Mesothelial cell of epicardium (in vitro differentiated cells): Measurements from ENCODE around the gene NFILZ. TPM values are rescaled to one million over a fixed set of nuclear protein-coding genes. Genes with fewer than 3 reads are reported as not detected.
A peak's percentile ranks its signal among the peaks of the same experiment; 100 is the strongest.

Source experiments
- DNase-seq, 2 experiments: peaks; one replicate each; pipeline ENCODE4 v3.0.0; 2021; ENCODE audit warnings: low spot score in 2 of 2; ENCODE audit not compliant: unreplicated experiment in 2 of 2
- H3K27ac Mint-ChIP-seq: 2 replicates; pipeline ENCODE4 v1.8.0; 2021; ENCODE audit warnings: mixed read lengths
- H3K27me3 Mint-ChIP-seq: 2 replicates; pipeline ENCODE4 v1.8.0; 2021; ENCODE audit warnings: low read depth, mixed read lengths
- H3K36me3 Mint-ChIP-seq: 2 replicates; pipeline ENCODE4 v1.8.0; 2021; ENCODE audit warnings: mixed read lengths
- H3K4me1 Mint-ChIP-seq: 2 replicates; pipeline ENCODE4 v1.8.0; 2021; ENCODE audit warnings: mixed read lengths
- H3K4me3 Mint-ChIP-seq: 2 replicates; pipeline ENCODE4 v1.8.0; 2021; ENCODE audit warnings: mild to moderate bottlenecking, moderate library complexity, mixed read lengths
- H3K9me3 Mint-ChIP-seq: 2 replicates; pipeline ENCODE4 v1.8.0; 2021; ENCODE audit warnings: mixed read lengths
- total RNA-seq: library from RNA; stranded (reverse); gene quantifications from 3 replicates; pipeline ENCODE4 v1.2.1, GENCODE V29; 2021
- TF ChIP-seq, protein P1 (sequence below): fragments of 200-600 bp; sonication (generic); IDR thresholded peaks from one replicate; pipeline ENCODE4 v1.5.0; 2021; ENCODE audit warnings: antibody characterized with exemption; ENCODE audit not compliant: unreplicated experiment

The NFILZ gene
- total RNA-seq, 1 donor from 2014 or later: not detected

DNA sequence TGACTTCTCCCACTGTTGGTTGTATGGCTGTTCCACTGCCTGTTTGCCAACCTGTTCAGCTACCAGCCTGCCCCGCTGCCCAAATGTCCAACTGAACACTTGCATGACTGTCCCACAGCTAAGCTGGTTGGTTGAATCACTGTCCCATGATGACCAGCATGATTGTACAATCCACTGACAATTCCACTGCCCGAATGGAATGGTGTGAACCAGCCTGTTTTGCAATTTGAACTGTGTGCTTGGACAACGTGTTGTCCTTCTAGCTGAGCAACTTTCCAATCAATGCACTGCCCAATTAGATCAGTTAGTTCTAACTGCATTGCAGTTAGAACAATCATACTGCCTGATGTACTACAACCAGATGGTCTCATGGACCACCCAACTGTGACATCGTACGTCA is 28.6 kb upstream of the NFILZ start:
- no peak overlapping the region for H3K4me3 Mint-ChIP-seq
- H3K27ac Mint-ChIP-seq: no peak overlapping the region
- H3K9me3 Mint-ChIP-seq: peaks cover 7% of the 10 kb centered on the region

DNA sequence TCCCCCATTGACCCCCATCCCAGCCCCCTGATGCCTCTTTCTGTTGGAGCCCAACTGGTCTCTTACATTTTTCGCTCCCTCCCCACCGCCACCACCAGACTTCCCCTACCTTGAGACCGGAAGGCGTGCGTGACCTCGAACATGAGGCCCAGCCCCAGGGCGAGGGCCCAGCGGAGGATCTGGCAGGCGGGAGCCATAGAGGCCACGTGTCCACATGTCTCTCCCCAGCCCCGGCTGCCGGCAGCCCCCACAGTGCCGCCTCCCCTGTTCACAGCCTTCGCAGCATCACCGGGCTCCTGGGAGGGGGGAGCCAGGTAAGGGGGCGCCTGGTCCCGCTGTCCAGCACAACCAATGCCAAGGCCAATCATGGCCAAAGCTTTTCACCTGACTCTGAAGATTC is 24.9 kb upstream of the NFILZ start:
- H3K4me3 Mint-ChIP-seq: no peak overlapping the region
- TF ChIP-seq, protein P1, sequence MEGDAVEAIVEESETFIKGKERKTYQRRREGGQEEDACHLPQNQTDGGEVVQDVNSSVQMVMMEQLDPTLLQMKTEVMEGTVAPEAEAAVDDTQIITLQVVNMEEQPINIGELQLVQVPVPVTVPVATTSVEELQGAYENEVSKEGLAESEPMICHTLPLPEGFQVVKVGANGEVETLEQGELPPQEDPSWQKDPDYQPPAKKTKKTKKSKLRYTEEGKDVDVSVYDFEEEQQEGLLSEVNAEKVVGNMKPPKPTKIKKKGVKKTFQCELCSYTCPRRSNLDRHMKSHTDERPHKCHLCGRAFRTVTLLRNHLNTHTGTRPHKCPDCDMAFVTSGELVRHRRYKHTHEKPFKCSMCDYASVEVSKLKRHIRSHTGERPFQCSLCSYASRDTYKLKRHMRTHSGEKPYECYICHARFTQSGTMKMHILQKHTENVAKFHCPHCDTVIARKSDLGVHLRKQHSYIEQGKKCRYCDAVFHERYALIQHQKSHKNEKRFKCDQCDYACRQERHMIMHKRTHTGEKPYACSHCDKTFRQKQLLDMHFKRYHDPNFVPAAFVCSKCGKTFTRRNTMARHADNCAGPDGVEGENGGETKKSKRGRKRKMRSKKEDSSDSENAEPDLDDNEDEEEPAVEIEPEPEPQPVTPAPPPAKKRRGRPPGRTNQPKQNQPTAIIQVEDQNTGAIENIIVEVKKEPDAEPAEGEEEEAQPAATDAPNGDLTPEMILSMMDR: no peak
- no peaks in the 10 kb centered on the region for H3K27me3 Mint-ChIP-seq
- no peak overlapping the region for H3K27ac Mint-ChIP-seq
- peaks cover 7% of the 10 kb centered on the region for H3K9me3 Mint-ChIP-seq
- DNase-seq: no peak
- H3K36me3 Mint-ChIP-seq: peaks cover 52% of the 10 kb centered on the region
- H3K4me1 Mint-ChIP-seq: peaks cover 28% of the 10 kb centered on the region

More for the DNA sequence above, 28.6 kb upstream of the NFILZ start:
- TF ChIP-seq, protein P1: no peak
- DNase-seq: no peak
- Mint-ChIP-seq H3K36me3 (peaks cover 60% of the 10 kb centered on the region), H3K4me1 (peaks cover 3% of the 10 kb centered on the region), H3K27me3 (no peaks in the 10 kb centered on the region)

DNA sequence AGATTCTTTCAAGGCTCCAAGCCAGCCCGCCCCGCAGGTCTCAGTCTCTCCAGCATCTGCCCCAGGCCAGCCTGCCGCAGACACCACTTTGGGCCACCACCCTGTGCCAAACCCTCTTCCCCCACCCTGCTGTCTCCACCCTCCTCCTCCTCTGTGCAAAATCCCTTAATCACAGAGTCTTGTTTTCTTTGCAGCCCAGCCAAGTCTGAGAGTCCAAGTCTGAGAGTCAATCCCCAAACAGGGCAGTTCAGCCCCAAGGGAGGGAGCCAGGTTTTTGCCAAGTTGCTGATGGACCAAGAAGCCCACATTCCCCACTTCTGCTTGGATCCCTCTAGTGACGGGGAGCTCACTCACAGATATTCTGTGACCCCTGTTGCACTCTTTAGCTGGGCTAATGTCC is 23.0 kb upstream of the NFILZ start:
- Mint-ChIP-seq H3K4me1 (peaks cover 32% of the 10 kb centered on the region), H3K9me3 (peaks cover 4% of the 10 kb centered on the region), H3K4me3 (peak overlapping the region; percentile 22), H3K36me3 (peaks cover 41% of the 10 kb centered on the region), H3K27me3 (no peaks in the 10 kb centered on the region), H3K27ac (peak overlapping the region; percentile 68)
- TF ChIP-seq, protein P1: no peak
- DNase-seq: no peak

DNA sequence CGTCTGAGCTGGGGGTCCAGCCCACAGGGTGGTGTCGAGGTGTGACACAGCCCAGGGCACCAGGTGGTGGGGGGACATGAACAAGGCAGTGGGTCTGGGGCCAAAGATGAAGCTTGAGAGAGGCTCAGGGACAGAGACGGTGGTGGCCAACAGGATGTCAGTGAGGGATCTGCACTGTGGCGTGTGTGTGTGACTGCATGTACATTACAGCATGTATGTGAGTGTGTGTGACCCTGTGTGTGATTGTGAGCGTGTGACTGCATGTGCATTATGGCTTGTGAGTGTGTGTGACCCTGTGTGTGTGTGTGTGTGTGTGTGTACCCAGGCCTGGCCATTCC is 21.5 kb upstream of the NFILZ start:
- DNase-seq: no peak
- Mint-ChIP-seq H3K27ac (peak overlapping the region; percentile 76), H3K4me1 (peaks cover 32% of the 10 kb centered on the region), H3K36me3 (peaks cover 29% of the 10 kb centered on the region), H3K9me3 (no peaks in the 10 kb centered on the region), H3K4me3 (peak overlapping the region; percentile 94), H3K27me3 (no peaks in the 10 kb centered on the region)
- TF ChIP-seq, protein P1: no peak

DNA sequence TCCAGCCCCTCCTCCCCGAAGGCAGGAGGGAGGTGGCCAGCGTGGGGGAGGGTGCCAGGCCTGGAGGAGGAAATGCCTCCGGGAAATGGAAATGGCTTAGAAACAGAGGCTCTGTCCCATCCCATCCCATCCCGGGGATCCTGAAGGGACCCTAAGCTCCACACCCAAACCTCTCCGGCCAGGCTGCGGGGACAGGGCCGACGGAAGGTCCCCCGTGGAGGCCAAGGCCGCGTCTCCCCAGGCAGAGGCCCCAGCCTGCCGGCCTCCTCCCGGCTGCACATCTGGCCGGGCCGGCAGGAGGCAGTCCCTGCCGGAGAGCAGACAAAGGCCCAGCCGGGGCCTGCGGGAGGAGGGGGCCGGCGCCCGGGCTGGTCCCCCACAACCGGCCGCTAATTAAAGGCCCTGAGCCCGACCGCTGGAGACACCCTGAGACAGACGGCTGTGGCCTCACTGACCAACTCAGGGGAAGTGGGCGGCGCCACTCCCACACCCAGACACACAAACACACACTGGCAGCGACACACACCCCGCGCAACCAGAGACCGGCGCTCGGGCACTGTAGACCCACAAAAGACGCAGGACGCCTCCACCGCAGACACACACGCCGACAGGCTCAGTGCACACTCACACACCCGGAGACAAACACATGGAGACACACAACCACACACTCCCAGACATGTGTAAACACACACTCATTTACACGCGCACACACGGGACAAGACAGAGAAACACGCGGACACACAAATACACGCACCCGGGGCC is 21.0 kb upstream of the NFILZ start:
- no peaks in the 10 kb centered on the region for H3K27me3 Mint-ChIP-seq
- no peaks in the 10 kb centered on the region for H3K9me3 Mint-ChIP-seq
- TF ChIP-seq, protein P1: no peak
- H3K36me3 Mint-ChIP-seq: peaks cover 29% of the 10 kb centered on the region
- peaks cover 32% of the 10 kb centered on the region for H3K4me1 Mint-ChIP-seq
- peak overlapping the region; percentile 94 for H3K4me3 Mint-ChIP-seq
- DNase-seq: peak in 1 of 2 experiments; percentile 58
- peak overlapping the region; percentile 93 for H3K27ac Mint-ChIP-seq
